ENCODE results near the gene PPP1R14B. TPM values are rescaled to one million over a fixed set of nuclear protein-coding genes. Genes with fewer than 3 reads are reported as not detected.

Gene PPP1R14B
- total and polyA plus RNA-seq, 9 donors = 15.1 to 71.3 (median 52.3) TPM

- WGBS, 3 donors = 76 to 82% (median 81%) methylated on average over 8 of the region's 8 CpGs
- Histone ChIP-seq H3K27me3 (no peaks in the 10 kb centered on the region), H3K36me3 (no peaks in the 10 kb centered on the region), H3K4me1 (ENCODE audit: insufficient read depth) (peaks cover 14% of the 10 kb centered on the region), H3K9me3 (no peaks in the 10 kb centered on the region), H3K4me3 (no peak overlapping the region), H3K27ac (no peak overlapping the region)
- TF ChIP-seq EP300 (IDR thresholded peaks at IDR 0.05) = no peak
- TF ChIP-seq, protein P1, sequence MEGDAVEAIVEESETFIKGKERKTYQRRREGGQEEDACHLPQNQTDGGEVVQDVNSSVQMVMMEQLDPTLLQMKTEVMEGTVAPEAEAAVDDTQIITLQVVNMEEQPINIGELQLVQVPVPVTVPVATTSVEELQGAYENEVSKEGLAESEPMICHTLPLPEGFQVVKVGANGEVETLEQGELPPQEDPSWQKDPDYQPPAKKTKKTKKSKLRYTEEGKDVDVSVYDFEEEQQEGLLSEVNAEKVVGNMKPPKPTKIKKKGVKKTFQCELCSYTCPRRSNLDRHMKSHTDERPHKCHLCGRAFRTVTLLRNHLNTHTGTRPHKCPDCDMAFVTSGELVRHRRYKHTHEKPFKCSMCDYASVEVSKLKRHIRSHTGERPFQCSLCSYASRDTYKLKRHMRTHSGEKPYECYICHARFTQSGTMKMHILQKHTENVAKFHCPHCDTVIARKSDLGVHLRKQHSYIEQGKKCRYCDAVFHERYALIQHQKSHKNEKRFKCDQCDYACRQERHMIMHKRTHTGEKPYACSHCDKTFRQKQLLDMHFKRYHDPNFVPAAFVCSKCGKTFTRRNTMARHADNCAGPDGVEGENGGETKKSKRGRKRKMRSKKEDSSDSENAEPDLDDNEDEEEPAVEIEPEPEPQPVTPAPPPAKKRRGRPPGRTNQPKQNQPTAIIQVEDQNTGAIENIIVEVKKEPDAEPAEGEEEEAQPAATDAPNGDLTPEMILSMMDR (IDR thresholded peaks at IDR 0.05) = no peak
- TF ChIP-seq POLR2A (IDR thresholded peaks at IDR 0.05) = no peak
- intact Hi-C loops (cut with DNase I) = loop anchor here in 1 of 4 donors (5.0 kb wide), 1 partner anchor 64 kb away; the partner anchor contains the start of gene ESRRA
- DNase-seq = no peak
Measured at GRCh38 chr11:64243236-64243854, 3.4 kb downstream of the PPP1R14B start.

DNA sequence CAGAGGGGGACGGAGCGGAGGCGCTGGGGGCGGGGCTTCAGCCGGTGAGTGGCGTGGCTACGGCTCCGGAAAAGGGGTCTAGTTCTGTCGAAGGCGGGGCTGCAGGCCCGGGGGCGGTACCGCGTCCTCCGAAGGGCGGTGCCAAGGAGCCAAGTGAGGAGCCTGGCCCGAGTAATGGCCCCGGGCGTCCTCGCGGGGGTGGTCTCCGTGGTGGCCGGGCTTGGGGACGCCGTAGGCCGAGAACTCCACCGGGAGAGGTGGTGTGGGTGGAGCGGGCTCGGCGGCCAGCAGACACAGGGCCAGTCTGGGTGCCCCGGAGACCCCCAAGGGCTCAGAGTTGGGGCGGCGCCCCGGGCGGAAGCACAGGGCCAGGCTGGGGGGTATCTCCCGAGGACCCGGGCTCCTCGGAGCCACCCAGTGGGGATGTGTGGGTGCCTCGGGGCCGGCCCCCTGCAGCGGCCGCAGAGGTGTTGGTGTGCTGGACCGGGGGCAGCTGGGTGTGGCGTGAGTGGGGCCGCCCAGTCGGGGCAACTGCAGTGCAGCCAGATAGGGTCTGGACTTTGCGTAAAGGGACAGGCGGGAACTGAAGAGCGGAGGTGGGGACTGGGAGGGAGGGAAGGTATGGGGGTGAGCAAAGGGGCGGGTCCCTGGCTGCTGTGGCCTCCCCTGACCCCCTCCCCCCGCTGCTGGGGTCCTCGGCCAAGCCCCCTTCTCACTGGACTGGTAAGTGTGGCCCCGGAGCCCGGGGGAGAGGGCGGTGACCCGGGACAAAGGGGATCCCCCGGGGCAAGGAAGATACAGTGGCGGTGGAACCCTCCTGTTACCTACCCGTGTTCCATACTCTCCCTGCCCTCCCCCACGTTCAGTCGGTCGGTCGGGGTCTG is 5.0 kb downstream of the PPP1R14B start:
- peak in 4 of 5 donors; percentile 70 to 100 (median 90) for DNase-seq

DNA sequence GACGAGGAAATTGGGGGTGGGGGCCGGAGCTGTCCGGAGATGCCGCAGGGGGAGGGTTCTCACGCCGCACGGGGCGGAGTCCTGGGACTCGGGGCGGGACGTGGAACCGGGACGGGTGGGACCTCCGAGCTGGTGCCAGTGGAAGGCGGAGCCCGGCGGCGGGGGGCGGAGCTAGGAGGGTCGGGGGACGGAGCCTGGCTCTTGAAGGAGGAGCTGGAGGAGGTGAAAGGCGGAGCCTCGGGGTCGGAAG is 5.6 kb downstream of the PPP1R14B start:
- WGBS, 3 donors = 0 to 1% (median 1%) methylated on average over 20 to 24 of the region's 24 CpGs
- TF ChIP-seq, protein P1 (IDR thresholded peaks at IDR 0.05) = no peak
- no peaks in the 10 kb centered on the region for H3K9me3 ChIP-seq
- H3K36me3 ChIP-seq = no peaks in the 10 kb centered on the region
- peak overlapping the region; percentile 96 for H3K4me3 ChIP-seq
- intact Hi-C loops (cut with DNase I) = loop anchor here in 1 of 4 donors (1.0 to 5.0 kb wide), 2 partner anchors 29 to 66 kb away; partner anchors contain the start of gene ESRRA
- H3K27ac ChIP-seq = peak overlapping the region; percentile 89 to 99
- DNase-seq = peak in 3 of 5 donors; percentile 100
- no peaks in the 10 kb centered on the region for H3K27me3 ChIP-seq
- peaks cover 13% of the 10 kb centered on the region for H3K4me1 ChIP-seq (ENCODE audit: insufficient read depth)

More for the DNA sequence above, 5.0 kb downstream of the PPP1R14B start:
- Histone ChIP-seq H3K4me3 (peak overlapping the region; percentile 96), H3K36me3 (no peaks in the 10 kb centered on the region), H3K27ac (peak overlapping the region; percentile 39 to 89), H3K27me3 (no peaks in the 10 kb centered on the region), H3K9me3 (no peaks in the 10 kb centered on the region), H3K4me1 (ENCODE audit: insufficient read depth) (peaks cover 14% of the 10 kb centered on the region)
- TF ChIP-seq, protein P1 (IDR thresholded peaks at IDR 0.05) = no peak
- TF ChIP-seq POLR2A (IDR thresholded peaks at IDR 0.05) (peak; percentile 51), EP300 (IDR thresholded peaks at IDR 0.05) (no peak)
- intact Hi-C loops (cut with DNase I) = loop anchor here in 1 of 4 donors (1.0 to 5.0 kb wide), 2 partner anchors 29 to 66 kb away; partner anchors contain the start of gene ESRRA
- 0 to 1% (median 0%) methylated on average over 56 to 63 of the region's 63 CpGs for WGBS, 3 donors

DNA sequence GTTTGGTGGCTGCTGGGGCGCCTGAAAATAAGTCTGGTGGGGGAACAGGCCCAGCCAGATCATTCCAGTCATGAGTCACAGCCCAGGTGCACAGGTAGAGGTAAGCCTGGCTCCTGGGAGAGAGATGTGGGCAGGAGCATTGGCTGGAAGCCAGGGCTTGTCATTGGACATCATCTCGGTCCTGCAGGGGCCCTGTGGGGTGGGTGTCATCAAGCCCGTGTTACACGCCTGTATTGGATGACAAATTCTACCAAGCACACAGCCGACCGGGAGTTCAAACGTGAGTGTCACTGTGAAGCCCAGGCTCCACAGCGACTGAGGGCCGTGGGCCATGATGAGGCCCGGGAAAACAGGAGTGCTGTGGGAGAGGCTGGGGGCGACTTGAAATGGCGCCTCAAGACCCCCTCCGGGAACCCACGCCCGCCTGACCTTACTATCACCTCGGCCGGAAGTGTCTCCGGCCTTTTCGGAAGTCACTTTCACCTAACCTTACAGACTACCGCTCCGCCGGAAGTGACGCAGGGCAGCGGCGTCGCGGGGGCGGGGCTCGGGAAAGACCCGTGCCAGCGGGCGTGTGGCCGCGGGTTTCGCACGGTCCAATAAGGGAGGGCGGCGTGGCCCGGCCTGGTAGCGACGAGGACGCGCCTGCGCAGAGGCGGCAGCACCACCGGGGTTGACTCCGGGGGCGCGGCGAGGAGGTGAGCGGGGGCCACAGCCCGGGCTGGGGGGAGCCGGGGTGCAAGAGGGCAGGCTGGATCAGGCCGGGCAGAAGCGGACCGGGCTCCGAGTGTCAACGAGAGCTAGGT is 6.1 kb downstream of the PPP1R14B start, which contains the start of gene FKBP2:
FKBP2 (plus strand) TSS at position 661 of the 806 bp plus-strand sequence. CDS start 1,293 bp downstream, outside the sequence.
- peaks cover 8% of the 10 kb centered on the region for H3K4me1 ChIP-seq (ENCODE audit: insufficient read depth)

More for the DNA sequence above, 6.1 kb downstream of the PPP1R14B start, which contains the start of gene FKBP2:
- H3K4me3 ChIP-seq = peak within 1 kb of the TSS; percentile 96
- peak within 1 kb of the TSS; percentile 89 to 99 for H3K27ac ChIP-seq
- intact Hi-C loops (cut with DNase I) = loop anchor here in 1 of 4 donors (1.0 to 5.0 kb wide), 2 partner anchors 30 to 67 kb away; partner anchors contain the start of gene ESRRA
- no peaks in the 10 kb centered on the region for H3K27me3 ChIP-seq
- H3K36me3 ChIP-seq = no peaks in the 10 kb centered on the region
- TF ChIP-seq POLR2A (IDR thresholded peaks at IDR 0.05) = peak; percentile 82
- TF ChIP-seq EP300 (IDR thresholded peaks at IDR 0.05) = peak; percentile 91
- TF ChIP-seq, protein P1 (IDR thresholded peaks at IDR 0.05) = peak in 1 of 3 donors; percentile 24
- peak; percentile 97 to 99 (median 98) for DNase-seq
- no peaks in the 10 kb centered on the region for H3K9me3 ChIP-seq
- whole genome bisulfite sequencing, 3 donors = 2 to 4% (median 2%) methylated on average over 48 to 58 of the region's 58 CpGs

All from ovary (tissue), 9 donors.